CD1c-positive myeloid dendritic cell (primary cell): ENCODE data around the gene SFRP5.

Experiments used
- DNase-seq: peaks from one replicate; pipeline ENCODE4 v3.0.0-alpha.2; 2016; ENCODE audit errors: extremely low spot score

Gene SFRP5

GRCh38 chr10:97765201-97765600, 6.6 kb downstream of the SFRP5 start:
- no peak for DNase-seq

GRCh38 chr10:97764519-97764931, 7.3 kb downstream of the SFRP5 start:
- DNase-seq, result no peak

DNA sequence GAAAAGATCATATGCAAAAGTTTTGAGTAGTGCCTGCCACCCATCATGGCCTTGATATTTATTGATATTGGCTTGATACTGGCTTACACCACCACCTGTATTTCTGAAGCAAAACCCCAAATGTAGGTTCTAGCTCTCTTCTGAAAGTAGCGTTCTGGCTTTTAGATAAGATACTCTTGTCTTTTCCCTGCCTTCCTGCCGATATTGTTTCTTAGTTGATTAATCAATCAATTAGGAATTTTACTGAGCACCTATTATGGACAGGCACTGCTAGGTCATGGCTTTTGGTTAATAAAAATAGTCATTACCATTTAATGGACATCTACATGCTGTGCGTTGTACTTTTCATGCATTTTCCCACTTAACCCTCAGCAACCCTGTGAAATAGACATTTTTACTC, 7.9 kb downstream of the SFRP5 start:
- no peak for DNase-seq

DNA sequence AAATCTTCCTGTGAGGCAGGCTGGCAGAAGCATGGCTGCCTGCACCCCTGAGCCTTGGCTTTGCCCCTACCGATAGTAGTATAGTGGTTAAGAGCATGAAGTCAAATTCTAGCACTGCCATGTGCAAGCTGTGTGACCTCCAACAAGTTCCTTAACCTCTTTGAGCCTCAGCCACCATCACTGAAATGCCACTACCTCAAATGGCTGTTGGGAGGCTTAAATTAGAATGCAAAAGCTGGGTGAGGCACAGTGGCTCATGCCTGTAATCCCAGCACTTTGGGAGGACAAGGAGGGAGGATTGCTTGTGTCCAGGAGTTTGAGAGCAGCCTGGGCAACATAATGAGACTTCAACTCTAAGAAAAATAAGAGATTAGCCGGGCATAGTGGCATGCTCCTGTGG, 8.4 kb downstream of the SFRP5 start:
- no peak for DNase-seq

DNA sequence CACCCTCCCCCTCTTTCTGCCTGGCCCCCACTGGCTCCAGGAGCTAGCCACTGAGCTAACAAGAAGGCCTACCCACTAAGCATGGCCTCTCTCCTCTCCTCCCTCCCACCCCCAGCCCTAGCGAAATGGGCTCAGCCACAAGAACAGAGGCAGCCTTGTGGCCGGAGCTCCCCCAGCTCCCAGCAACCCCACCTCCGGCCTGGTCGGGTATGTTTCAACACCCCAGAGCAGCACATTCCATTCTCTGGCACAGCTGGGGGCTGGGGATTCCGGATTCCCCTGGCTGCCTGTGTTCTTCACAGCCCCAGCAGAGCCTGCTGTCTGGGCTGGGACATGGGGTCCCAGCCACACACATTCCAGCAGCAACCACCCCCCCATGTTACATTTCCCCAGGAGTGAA, 9.0 kb downstream of the SFRP5 start:
- DNase-seq, result no peak

- DNase-seq, result no peak
These were observed 9.7 kb downstream of the SFRP5 start for GRCh38 chr10:97762056-97762455.

GRCh38 chr10:97761331-97761865, 10.4 kb downstream of the SFRP5 start:
- no peak for DNase-seq

DNA sequence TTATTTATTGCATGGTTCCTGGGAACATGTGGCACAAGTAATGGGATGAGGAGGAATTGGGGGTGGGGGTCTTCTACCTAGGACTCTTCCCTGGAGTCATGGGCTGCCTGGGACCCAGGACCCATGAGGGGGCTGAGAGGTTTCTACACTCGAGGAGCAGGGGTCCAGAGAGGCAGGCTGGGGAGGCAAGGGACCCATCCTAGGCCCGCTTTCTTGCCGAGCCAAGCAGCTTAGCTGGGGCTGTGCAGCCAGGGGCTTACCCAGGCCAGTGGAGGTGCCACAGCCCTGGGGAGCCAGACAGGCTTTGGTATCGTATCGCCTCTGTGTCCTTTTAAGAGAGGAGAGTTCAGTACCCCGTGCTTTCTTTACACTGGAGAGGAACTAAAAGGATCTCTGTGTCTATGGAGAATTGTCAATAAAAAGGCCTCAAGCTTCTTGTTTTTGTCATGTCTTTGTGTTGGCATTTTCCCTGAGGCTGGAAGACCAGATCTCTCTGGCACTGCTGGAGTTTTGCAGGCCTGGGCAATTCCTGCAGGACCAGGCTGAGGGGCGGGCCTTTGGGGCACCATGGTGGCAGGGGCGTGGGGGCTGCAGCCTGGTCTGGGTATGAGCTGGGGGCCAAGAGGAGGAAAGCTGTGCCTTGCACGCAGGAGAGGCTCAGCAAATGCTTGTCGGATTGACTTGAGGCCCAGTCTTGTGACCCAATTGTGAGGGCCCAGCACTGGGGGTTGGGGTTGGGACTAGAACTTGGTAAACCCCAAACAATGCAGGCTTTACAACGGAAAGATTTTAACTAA, 11.1 kb downstream of the SFRP5 start:
- no peak for DNase-seq

GRCh38 chr10:97759946-97760345, 11.9 kb downstream of the SFRP5 start:
- no peak for DNase-seq

- peak; percentile 35 for DNase-seq
These were observed 12.5 kb downstream of the SFRP5 start for GRCh38 chr10:97759158-97759887.

DNA sequence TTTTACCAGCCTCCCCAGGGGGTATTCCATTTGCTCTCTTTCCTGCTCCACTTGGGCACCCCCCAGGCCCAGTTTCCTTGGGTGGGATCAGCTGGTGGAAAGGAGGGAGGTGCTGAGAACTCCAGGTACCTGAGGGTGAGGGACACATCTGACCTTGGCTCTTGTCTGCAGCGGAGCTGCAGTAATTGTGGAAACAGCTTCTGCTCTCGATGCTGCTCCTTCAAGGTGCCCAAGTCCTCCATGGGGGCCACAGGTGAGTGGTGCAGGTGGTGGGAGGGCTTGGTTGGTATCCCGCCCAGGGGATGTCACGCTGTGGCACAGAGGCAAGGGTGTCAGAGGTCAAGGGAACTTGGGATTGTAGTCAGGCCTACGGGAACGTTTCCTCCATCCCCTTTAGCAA, 14.3 kb downstream of the SFRP5 start:
- DNase-seq, result no peak

- DNase-seq, result no peak
These were observed 16.1 kb downstream of the SFRP5 start for GRCh38 chr10:97755718-97756117.

DNA sequence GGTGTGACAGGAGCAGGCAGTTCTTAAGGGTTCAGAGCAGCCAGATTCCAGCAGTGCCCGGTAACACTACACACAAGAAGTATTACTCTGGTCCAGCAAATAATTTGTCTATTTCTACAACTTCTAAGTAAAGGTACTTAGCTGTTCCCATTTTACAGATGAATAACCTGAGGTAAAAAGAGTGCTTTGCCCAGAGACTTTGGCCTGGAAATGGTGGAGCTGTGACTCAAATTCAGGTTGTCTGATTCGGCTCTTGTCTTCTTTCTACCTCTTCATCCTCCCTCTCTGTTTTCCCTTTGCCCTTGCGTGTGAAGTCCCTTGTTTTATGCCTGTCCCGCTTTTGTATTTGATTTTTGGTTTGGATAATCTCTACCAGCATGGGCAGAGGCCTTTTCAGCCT, 17.1 kb downstream of the SFRP5 start:
- no peak for DNase-seq

DNA sequence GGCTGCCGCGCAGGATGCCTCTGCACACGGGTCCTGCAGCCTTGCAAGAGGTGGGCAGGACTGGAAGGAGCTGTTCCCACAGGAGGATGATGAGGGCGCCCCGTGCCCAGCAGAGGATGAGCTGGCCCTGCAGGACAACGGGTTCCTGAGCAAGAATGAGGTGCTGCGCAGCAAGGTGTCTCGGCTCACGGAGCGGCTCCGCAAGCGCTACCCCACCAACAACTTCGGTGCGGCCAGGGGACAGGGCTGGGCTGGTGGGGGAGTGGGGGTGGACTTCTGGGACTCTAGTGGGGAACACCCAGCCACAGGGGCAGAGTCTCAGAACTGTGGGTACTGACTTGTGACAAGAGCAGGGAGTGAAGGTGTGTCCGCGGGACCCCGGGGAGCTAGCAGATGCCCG, 18.8 kb downstream of the SFRP5 start:
- DNase-seq, result no peak

DNA sequence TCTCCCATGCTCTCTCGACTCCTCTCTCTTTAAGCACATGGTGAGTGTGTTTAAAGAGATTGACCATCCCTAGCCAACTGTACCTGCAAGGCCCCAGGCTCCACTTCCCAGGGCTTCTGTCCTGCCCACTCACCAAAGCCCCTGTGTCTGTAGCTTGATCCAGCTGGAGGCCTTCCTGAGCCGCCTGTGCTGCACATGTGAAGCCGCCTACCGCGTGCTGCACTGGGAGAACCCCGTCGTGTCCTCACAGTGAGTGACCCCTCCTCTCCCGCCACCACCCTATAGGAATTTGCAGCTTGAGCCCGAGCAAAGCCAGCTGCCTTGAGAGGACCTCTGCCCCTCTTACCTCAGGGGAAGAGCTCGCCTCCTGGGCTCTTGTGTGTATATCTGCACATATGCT, 23.7 kb downstream of the SFRP5 start:
- no peak for DNase-seq

DNA sequence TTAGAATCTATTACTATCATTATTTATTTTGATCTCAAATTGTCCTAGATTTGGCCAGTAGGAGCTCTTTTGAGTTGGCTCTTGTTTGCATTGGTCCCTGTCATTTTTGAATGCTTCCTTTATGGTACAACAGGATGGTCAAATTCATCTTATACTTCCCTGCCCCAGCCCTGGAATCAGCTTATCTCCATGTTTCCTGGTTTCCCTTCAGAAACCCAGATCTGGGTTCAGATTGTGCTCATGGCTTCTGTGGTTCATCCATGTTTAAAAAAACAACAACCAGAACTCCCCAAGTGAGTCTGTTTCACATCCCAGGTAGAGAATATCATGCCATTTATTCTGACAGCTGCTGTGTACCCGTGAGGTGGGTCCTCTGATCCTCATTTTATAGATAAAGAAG, 24.2 kb downstream of the SFRP5 start:
- DNase-seq, result no peak

DNA sequence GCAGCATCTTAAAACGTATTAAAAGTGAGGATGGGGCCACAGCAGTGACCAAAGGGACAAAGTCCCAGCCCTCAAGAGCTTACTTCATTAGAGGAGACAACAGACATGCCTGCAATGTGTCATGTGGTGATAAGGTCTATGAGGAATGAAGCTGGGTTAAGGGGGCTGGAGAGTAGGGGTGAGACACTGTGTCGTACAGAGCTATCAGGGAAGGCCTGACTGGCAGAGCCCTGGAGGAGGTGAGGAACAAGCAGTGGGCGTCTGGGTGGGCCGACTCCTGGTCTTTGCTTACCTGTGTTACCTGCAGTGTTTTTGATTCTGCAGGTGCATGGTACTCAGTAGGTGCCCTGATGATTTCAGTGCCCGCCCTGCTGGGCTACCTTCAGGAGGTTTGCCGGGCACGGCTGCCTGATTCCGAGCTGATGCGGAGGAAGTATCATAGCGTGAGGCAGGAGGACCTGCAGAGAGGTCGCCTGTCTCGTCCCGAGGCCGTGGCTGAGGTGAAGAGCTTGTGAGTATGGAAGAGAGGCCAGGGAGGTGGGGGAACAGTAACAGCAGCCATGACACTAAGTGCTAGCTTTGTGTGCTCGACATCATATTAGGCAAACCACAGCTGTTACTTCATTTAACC, 27.3 kb downstream of the SFRP5 start:
- no peak for DNase-seq

GRCh38 chr10:97743169-97743943, 28.4 kb downstream of the SFRP5 start:
- DNase-seq, result no peak

GRCh38 chr10:97740613-97741012, 31.2 kb downstream of the SFRP5 start:
- no peak for DNase-seq

GRCh38 chr10:97738616-97739015, 33.2 kb downstream of the SFRP5 start:
- no peak for DNase-seq

DNA sequence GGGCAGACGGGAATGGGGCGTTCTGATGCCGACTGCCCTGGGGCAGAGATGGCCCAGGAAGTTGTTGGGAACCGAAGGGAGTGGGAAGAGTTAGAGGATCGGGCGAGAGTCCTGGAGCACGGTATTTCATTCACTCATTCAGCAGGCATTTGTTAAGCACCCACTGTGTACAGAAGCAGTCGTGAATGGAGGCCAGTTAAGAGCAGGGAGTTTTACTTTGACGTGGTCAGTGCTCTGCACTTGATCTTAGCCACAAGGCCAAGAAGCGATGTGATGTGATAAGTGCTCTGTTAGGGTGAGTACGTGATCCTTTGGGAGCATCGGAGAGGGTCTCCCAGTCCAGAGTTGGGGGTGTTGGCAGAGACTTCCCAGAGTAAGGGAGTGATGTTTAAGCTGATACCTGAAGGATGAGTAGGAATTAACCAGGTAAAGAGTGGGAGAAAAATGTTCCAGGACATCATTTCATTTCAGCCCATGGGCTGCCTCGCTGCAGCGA, 34.0 kb downstream of the SFRP5 start:
- DNase-seq, result no peak
